K562 (cell line): Measurements from ENCODE around the gene PIBF1.

Experiments
- BRCA1 ChIP-seq, 2 experiments: fragments of 450-650 bp in 1 of 2; sonication (generic) in 1 of 2; formaldehyde crosslinking in 1 of 2; IDR thresholded peaks; 2 replicates each; pipeline versions ENCODE4 v1.5.0 to v1.6.1; 2017 to 2020; ENCODE audit warnings: mild to moderate bottlenecking in 1 of 2, missing genetic modification reagents in 1 of 2
- CAMTA2 ChIP-seq: fragments of 250-450 bp; sonication (Bioruptor Pico); conservative IDR thresholded peaks from 2 replicates; pipeline ENCODE4 v1.5.1; 2022
- CEBPB ChIP-seq: fragments of 450-650 bp; IDR thresholded peaks from 2 replicates; pipeline ENCODE4 v1.6.1; 2016; ENCODE audit warnings: missing genetic modification characterization, missing compliant biosample characterization
- EWSR1 ChIP-seq: fragments of 450-650 bp; IDR thresholded peaks from 2 replicates; pipeline ENCODE4 v1.6.1; 2018; ENCODE audit warnings: borderline replicate concordance, mild to moderate bottlenecking, low read depth, moderate library complexity; ENCODE audit not compliant: partially characterized antibody
- POLR2AphosphoS5 ChIP-seq: IDR thresholded peaks from 2 replicates; pipeline ENCODE4 v1.6.1; 2011; ENCODE audit warnings: mild to moderate bottlenecking, low read depth, low read length, moderate library complexity; ENCODE audit not compliant: control insufficient read depth, insufficient read depth
- TAF1 ChIP-seq: IDR thresholded peaks from 2 replicates; pipeline ENCODE4 v1.6.1; 2011; ENCODE audit warnings: mild to moderate bottlenecking, low read length, moderate library complexity; ENCODE audit not compliant: insufficient read depth, control insufficient read depth, severe bottlenecking; ENCODE audit errors: extremely low read depth
- TGIF2 ChIP-seq: sonication (generic); formaldehyde crosslinking; IDR thresholded peaks from 2 replicates; pipeline ENCODE4 v1.8.1; 2022; ENCODE audit warnings: mild to moderate bottlenecking, missing genetic modification reagents, moderate library complexity
- ZBTB1 ChIP-seq: sonication (generic); formaldehyde crosslinking; IDR thresholded peaks from 2 replicates; pipeline ENCODE4 v1.8.1; 2023; ENCODE audit warnings: missing genetic modification reagents, low read depth, mild to moderate bottlenecking, borderline replicate concordance
- TF ChIP-seq, protein P1 (sequence below): sonication (generic); formaldehyde crosslinking; IDR thresholded peaks from 2 replicates; pipeline ENCODE4 v1.8.1; 2023; ENCODE audit warnings: mild to moderate bottlenecking, missing genetic modification reagents
- TF ChIP-seq, protein P2 (sequence below), 3 experiments: IDR thresholded peaks in 2 of 3; conservative IDR thresholded peaks in 1 of 3; 2 replicates each; pipeline ENCODE4 v1.5.1; 2011 to 2012; ENCODE audit warnings: low read length in 3 of 3, mild to moderate bottlenecking in 3 of 3, control low read depth in 2 of 3, improper control_type of control experiment in 1 of 3, inconsistent platforms in 1 of 3, low read depth in 1 of 3, mixed read lengths in 1 of 3, moderate library complexity in 1 of 3; ENCODE audit not compliant: insufficient read depth in 2 of 3
- TF ChIP-seq, protein P3 (sequence below): sonication (generic); formaldehyde crosslinking; IDR thresholded peaks from 2 replicates; pipeline ENCODE4 v1.5.0; 2020; ENCODE audit warnings: missing genetic modification reagents
- TF ChIP-seq, protein P4 (sequence below): sonication (generic); formaldehyde crosslinking; IDR thresholded peaks from 2 replicates; pipeline ENCODE4 v1.9.0; 2022; ENCODE audit warnings: mild to moderate bottlenecking, missing genetic modification reagents
- TF ChIP-seq, protein P5 (sequence below), 2 experiments: fragments of 450-650 bp; formaldehyde crosslinking in 1 of 2; IDR thresholded peaks; 2 replicates each; pipeline versions ENCODE4 v1.4.0 to v1.6.1; 2014 to 2020; ENCODE audit warnings: mild to moderate bottlenecking in 2 of 2, borderline replicate concordance in 1 of 2, low read depth in 1 of 2
- TF ChIP-seq, protein P6 (sequence below): sonication (generic); formaldehyde crosslinking; IDR thresholded peaks from 2 replicates; pipeline ENCODE4 v1.8.0; 2022; ENCODE audit warnings: missing genetic modification reagents, mild to moderate bottlenecking, borderline replicate concordance

DNA sequence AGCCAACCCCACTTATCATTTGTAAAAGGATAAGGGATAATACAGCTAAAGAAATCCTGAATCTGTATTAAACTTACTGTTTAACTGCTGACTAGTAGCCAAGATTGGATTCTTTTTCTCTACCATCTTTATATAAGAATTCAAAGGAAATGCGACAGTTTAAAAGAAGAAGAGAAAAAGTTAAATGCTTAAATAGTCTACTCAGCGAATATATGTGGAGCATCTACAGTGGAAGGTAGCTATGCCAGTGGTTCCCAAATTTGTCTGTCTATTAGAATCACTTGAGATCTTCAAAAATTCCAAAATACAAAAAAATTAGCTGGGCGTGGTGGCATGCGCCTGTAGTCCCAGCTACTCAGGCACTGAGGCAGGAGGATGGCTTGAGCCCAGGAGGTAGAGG is 216.1 kb downstream of the PIBF1 start:
- TF ChIP-seq BRCA1 (IDR thresholded peaks at IDR 0.05) (no peak), BRCA1 (CRISPR knock-in tag; IDR thresholded peaks at IDR 0.05) (no peak), POLR2AphosphoS5 (no peak), CEBPB (tag) (no peak), EWSR1 (no peak), ZBTB1 (CRISPR knock-in tag) (no peak), TGIF2 (CRISPR knock-in tag) (no peak), TAF1 (no peak), CAMTA2 (no peak)
- TF ChIP-seq, protein P1, sequence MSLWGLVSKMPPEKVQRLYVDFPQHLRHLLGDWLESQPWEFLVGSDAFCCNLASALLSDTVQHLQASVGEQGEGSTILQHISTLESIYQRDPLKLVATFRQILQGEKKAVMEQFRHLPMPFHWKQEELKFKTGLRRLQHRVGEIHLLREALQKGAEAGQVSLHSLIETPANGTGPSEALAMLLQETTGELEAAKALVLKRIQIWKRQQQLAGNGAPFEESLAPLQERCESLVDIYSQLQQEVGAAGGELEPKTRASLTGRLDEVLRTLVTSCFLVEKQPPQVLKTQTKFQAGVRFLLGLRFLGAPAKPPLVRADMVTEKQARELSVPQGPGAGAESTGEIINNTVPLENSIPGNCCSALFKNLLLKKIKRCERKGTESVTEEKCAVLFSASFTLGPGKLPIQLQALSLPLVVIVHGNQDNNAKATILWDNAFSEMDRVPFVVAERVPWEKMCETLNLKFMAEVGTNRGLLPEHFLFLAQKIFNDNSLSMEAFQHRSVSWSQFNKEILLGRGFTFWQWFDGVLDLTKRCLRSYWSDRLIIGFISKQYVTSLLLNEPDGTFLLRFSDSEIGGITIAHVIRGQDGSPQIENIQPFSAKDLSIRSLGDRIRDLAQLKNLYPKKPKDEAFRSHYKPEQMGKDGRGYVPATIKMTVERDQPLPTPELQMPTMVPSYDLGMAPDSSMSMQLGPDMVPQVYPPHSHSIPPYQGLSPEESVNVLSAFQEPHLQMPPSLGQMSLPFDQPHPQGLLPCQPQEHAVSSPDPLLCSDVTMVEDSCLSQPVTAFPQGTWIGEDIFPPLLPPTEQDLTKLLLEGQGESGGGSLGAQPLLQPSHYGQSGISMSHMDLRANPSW (CRISPR knock-in tag), result no peak
- TF ChIP-seq, protein P2, sequence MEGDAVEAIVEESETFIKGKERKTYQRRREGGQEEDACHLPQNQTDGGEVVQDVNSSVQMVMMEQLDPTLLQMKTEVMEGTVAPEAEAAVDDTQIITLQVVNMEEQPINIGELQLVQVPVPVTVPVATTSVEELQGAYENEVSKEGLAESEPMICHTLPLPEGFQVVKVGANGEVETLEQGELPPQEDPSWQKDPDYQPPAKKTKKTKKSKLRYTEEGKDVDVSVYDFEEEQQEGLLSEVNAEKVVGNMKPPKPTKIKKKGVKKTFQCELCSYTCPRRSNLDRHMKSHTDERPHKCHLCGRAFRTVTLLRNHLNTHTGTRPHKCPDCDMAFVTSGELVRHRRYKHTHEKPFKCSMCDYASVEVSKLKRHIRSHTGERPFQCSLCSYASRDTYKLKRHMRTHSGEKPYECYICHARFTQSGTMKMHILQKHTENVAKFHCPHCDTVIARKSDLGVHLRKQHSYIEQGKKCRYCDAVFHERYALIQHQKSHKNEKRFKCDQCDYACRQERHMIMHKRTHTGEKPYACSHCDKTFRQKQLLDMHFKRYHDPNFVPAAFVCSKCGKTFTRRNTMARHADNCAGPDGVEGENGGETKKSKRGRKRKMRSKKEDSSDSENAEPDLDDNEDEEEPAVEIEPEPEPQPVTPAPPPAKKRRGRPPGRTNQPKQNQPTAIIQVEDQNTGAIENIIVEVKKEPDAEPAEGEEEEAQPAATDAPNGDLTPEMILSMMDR (IDR thresholded peaks at IDR 0.05 in 2 of 3, conservative IDR thresholded peaks at IDR 0.05 in 1 of 3; ENCODE audit: insufficient read depth in 2 of 3, low read depth in 1 of 3, low read length in 3 of 3), result no peak
- TF ChIP-seq, protein P3, sequence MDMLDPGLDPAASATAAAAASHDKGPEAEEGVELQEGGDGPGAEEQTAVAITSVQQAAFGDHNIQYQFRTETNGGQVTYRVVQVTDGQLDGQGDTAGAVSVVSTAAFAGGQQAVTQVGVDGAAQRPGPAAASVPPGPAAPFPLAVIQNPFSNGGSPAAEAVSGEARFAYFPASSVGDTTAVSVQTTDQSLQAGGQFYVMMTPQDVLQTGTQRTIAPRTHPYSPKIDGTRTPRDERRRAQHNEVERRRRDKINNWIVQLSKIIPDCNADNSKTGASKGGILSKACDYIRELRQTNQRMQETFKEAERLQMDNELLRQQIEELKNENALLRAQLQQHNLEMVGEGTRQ, result no peak
- TF ChIP-seq, protein P4, sequence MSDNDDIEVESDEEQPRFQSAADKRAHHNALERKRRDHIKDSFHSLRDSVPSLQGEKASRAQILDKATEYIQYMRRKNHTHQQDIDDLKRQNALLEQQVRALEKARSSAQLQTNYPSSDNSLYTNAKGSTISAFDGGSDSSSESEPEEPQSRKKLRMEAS (CRISPR knock-in tag), result no peak
- TF ChIP-seq, protein P5, sequence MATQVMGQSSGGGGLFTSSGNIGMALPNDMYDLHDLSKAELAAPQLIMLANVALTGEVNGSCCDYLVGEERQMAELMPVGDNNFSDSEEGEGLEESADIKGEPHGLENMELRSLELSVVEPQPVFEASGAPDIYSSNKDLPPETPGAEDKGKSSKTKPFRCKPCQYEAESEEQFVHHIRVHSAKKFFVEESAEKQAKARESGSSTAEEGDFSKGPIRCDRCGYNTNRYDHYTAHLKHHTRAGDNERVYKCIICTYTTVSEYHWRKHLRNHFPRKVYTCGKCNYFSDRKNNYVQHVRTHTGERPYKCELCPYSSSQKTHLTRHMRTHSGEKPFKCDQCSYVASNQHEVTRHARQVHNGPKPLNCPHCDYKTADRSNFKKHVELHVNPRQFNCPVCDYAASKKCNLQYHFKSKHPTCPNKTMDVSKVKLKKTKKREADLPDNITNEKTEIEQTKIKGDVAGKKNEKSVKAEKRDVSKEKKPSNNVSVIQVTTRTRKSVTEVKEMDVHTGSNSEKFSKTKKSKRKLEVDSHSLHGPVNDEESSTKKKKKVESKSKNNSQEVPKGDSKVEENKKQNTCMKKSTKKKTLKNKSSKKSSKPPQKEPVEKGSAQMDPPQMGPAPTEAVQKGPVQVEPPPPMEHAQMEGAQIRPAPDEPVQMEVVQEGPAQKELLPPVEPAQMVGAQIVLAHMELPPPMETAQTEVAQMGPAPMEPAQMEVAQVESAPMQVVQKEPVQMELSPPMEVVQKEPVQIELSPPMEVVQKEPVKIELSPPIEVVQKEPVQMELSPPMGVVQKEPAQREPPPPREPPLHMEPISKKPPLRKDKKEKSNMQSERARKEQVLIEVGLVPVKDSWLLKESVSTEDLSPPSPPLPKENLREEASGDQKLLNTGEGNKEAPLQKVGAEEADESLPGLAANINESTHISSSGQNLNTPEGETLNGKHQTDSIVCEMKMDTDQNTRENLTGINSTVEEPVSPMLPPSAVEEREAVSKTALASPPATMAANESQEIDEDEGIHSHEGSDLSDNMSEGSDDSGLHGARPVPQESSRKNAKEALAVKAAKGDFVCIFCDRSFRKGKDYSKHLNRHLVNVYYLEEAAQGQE (IDR thresholded peaks at IDR 0.05; ENCODE audit: borderline replicate concordance), result no peak
- TF ChIP-seq, protein P5 (CRISPR knock-in tag; IDR thresholded peaks at IDR 0.05; ENCODE audit: low read depth), result no peak
- TF ChIP-seq, protein P6, sequence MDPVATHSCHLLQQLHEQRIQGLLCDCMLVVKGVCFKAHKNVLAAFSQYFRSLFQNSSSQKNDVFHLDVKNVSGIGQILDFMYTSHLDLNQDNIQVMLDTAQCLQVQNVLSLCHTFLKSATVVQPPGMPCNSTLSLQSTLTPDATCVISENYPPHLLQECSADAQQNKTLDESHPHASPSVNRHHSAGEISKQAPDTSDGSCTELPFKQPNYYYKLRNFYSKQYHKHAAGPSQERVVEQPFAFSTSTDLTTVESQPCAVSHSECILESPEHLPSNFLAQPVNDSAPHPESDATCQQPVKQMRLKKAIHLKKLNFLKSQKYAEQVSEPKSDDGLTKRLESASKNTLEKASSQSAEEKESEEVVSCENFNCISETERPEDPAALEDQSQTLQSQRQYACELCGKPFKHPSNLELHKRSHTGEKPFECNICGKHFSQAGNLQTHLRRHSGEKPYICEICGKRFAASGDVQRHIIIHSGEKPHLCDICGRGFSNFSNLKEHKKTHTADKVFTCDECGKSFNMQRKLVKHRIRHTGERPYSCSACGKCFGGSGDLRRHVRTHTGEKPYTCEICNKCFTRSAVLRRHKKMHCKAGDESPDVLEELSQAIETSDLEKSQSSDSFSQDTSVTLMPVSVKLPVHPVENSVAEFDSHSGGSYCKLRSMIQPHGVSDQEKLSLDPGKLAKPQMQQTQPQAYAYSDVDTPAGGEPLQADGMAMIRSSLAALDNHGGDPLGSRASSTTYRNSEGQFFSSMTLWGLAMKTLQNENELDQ (CRISPR knock-in tag), result no peak
